Left lobe of liver (tissue), 1 donor: Measurements from ENCODE around the gene ECI2. TPM values are rescaled to one million over a fixed set of nuclear protein-coding genes. Genes with fewer than 3 reads are reported as not detected.

Experiments
- total RNA-seq: library from RNA; stranded (reverse); gene quantifications from one replicate; pipeline ENCODE4 v1.2.1, GENCODE V29; 2021
- donor health status: DM: no; HTN: yes; CAD: no.

Gene ECI2
- total RNA-seq, 1 donor from 2014 or later, result 129 TPM

Other genes starting within 250 kb of the ECI2 start
- gene FAM217A, start 56.4 kb downstream of the ECI2 start, total RNA-seq, result not detected